SH-SY5Y (cell line): ENCODE results near the gene FAM167B.

ENCODE experiments used
- GATA2 ChIP-seq: IDR thresholded peaks from 2 replicates; pipeline ENCODE4 v1.6.1; 2011; ENCODE audit warnings: mild to moderate bottlenecking, low read depth, low read length
- GATA3 ChIP-seq: IDR thresholded peaks from 2 replicates; pipeline ENCODE4 v1.6.1; 2011; ENCODE audit warnings: low read depth, mild to moderate bottlenecking, low read length, moderate library complexity

- no peak for TF ChIP-seq GATA2
- TF ChIP-seq GATA3: no peak
These were observed 38.6 kb upstream of the FAM167B start for GRCh38 chr1:32208469-32208868.
